Stimulated activated CD4-positive, alpha-beta T cell treated with anti-CD3 and anti-CD28 coated beads, Interleukin-2, amount 100 ng/mL, for 48 hours (primary cell): ENCODE data around the gene NWD2.

ENCODE experiments used
- DNase-seq, 2 donors: peaks; one replicate each; pipeline ENCODE4 v3.0.0-alpha.2; 2020

NWD2 gene

GRCh38 chr4:37305984-37306383, 61.4 kb downstream of the NWD2 start:
- no peak for DNase-seq

- DNase-seq, result no peak
These were observed 72.6 kb downstream of the NWD2 start for GRCh38 chr4:37317104-37317643.

DNA sequence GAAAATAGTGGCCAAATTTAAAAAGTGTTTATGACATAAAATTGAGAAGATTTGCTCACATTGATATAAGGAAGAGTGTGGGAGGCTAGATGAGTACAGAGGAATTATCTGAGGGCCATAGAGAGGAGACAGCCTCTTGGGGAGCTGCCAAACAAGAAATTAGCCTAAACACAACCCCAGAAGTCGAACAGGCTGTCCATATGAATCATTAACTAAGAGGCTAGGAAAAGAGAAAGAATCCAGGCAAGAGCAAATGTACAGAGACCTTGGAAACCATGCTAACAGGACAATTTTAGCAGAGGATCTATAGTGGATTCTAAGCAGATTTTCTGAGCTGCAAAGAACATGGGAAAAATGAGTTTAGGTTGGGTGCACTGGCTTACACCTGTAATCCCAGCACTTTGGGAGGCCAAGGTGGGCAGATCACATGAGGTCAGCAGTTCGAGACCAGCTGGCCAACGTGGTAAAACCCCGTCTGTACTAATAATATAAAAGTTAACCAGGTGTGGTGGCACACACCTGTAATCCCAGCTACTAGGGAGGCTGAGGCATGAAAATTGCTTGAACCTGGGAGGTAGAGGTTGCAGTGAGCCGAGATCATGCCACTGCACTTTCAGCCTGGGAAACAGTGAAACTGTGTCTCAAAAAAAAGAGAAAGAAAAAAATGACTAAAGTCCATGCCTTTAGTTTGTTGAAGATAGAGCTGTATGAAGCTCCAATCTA, 76.1 kb downstream of the NWD2 start:
- no peak for DNase-seq

- DNase-seq, result no peak
These were observed 77.6 kb downstream of the NWD2 start for GRCh38 chr4:37322122-37322521.

DNA sequence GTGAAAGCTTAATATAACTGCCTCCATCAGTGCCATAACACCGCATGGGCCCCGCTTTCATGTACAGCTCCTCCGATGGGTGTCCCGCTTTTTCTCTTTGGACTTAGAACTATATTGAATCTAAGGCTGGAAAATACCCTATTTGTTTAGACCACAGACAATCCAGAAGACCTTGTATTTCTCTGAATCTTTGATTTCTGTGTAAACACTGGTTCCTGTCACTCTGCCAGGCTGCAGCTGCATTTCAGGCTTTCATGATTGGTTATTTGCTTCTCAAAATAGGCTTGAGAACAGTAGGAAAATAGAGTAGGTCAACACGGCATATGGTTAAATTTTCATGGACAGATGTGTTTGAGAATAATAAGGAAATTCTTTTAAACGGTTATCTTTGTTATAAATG, 80.0 kb downstream of the NWD2 start:
- no peak for DNase-seq

DNA sequence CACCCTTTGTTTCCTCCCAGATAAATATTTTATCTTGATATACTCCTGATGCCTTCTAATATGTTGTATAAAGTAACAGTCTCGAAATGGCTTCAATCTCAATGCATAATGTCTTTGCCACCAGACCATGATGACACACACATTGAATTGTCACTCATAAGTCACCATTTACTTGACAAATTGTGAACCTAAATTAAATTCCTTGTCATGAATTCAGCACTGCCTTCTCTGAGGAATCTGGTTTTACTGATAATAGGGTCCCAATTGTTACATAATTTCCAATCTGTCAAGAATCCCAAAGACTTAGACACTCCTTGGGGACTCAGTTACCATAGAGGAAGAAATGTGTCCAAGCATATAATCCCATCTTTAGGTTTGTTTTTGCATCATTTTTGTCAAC, 82.3 kb downstream of the NWD2 start:
- no peak for DNase-seq

GRCh38 chr4:37338972-37339371, 94.4 kb downstream of the NWD2 start:
- DNase-seq, result no peak

GRCh38 chr4:37358748-37359147, 114.2 kb downstream of the NWD2 start:
- no peak for DNase-seq

DNA sequence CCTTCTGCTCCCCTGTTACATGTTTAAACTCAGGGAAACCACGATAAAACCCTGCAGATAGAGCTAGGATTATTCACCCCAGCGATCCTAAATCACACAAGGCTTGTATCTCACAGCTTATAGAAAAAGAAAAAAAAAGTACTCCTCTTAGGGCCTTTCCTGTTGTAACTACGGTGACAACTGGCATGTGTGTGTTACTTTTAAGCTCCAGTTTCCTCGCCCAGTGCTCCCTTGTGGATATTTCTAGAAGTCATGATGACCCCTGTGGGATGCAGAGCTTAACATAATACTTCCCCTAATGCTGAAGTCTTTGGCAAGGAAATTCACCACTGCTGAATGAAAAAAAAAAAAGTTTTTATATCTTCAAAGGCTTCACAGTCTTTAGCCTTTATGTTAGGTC, 114.7 kb downstream of the NWD2 start:
- DNase-seq, result no peak

DNA sequence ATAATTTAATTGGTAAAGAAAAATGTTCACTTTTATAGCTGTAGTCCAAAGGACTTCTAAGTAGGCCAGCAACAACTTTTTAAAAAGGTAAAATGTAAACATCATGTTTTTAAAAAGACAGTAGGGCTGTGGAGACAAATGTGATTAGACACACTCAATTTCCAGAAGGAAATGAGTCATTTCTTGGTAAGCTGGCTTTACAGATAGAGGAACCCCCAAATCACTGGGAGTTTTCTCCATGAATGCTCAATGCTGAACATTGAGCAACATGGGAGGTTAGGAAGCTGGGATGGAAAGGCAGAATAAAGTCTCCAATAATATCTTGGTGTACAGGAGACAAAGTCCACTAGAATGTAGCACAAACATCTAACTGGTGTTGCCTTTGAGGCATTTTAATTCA, 121.3 kb downstream of the NWD2 start:
- DNase-seq, result no peak

GRCh38 chr4:37367901-37368300, 123.4 kb downstream of the NWD2 start:
- no peak for DNase-seq

- no peak for DNase-seq
These were observed 125.5 kb downstream of the NWD2 start for GRCh38 chr4:37370052-37370451.

- no peak for DNase-seq
These were observed 136.6 kb downstream of the NWD2 start for GRCh38 chr4:37381040-37381668.

GRCh38 chr4:37383579-37384229, 139.2 kb downstream of the NWD2 start:
- peak; percentile 5 to 15 for DNase-seq

- DNase-seq, result no peak
These were observed 140.9 kb downstream of the NWD2 start for GRCh38 chr4:37385424-37385823.

- no peak for DNase-seq
These were observed 144.3 kb downstream of the NWD2 start for GRCh38 chr4:37388681-37389365.

- DNase-seq, result no peak
These were observed 144.8 kb downstream of the NWD2 start for GRCh38 chr4:37389366-37389765.

DNA sequence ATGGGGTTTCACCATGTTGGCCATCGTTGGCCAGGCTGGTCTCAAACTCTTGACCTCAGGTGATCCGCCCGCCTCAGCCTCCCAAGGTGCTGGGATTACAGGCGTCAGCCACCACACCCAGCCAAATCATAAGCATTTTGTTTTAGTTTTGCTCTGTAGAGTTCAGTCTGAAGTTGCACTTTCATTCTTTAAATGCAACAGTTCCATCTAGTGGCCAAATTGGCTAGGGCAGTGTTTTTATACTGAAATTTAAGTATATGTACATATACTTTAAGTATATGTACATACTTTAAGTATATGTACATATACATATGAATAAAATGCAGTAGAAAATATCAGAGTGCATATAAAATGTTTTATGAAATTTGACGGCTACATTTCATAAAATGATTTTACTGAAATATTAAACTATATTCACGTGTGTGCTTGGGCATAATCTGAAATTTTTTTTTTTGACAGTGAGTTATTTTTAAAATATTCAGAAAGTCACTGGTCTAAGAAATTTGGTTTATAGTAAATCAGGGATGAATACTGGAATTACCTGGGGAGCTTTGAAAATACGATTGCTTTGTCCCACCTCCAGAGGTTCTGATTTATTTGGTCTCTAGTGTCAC, 145.5 kb downstream of the NWD2 start:
- peak; percentile 19 to 34 for DNase-seq

DNA sequence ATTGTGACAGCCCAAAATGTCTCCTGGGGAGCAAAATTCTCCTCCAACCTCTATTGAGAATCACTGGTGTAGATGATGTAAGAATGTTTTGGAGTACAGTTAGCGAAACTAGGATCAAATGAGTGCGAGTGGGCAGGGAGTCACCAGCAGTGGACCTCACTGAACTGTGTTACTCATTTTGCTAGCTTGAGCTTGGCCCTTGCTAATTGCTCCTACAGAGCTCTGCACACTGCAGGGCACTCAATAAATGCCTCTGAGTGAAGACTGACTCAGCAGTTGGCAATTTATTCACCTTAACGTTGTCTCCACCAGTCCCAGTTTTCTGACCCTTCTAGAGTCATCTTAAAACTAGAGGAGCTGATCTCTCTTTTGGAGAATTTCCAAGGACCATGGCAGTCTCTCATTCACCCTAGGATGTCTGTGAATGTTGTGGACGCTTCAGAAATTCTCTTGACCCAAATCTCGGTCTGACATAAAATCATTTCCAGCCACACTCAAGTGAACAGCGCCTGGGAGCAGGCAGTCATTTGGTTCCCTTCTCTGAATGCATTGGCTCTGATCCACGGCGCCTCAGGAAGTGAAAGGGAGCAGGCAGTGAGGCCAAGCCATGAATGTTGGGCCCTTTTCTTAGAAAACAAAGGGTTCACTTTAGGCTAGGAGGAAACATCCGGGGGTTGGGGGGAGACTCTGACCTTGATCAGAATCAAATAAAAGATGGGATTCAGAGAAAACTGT, 148.1 kb downstream of the NWD2 start:
- no peak for DNase-seq

DNA sequence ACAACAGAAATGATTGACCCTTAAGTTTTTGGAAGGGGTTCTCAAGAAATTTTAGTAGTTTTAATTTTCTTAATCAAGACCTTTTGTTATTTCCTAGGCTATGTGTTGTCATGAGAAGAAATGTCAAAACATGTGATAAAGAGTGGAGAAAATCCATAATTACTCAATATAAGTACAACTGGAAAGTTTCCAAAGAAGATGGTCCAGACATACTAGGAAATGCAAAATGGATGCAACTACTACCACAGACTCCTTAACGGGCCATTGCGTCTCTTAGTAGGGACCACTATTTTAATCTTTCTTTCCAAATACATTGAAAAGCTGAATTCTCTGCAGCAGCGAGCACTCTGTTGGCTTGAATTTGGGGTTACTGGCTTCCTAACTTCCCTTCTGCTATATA, 148.8 kb downstream of the NWD2 start:
- DNase-seq, result no peak

GRCh38 chr4:37393889-37394288, 149.3 kb downstream of the NWD2 start:
- DNase-seq, result no peak

- no peak for DNase-seq
These were observed 153.0 kb downstream of the NWD2 start for GRCh38 chr4:37397505-37397904.
